HepG2 (cell line): ENCODE measurements around the gene NSD2.

Source experiments
- HOXA9 ChIP-seq: sonication (generic); formaldehyde crosslinking; IDR thresholded peaks from 2 replicates; pipeline ENCODE4 v1.8.1; 2022; ENCODE audit warnings: missing genetic modification reagents, mild to moderate bottlenecking, moderate library complexity, borderline replicate concordance
- ZNF263 ChIP-seq: sonication (generic); formaldehyde crosslinking; IDR thresholded peaks from 2 replicates; pipeline ENCODE4 v1.4.0; 2020; ENCODE audit warnings: missing genetic modification reagents
- ZNF547 ChIP-seq: sonication (generic); formaldehyde crosslinking; IDR thresholded peaks from 2 replicates; pipeline ENCODE4 v1.5.1; 2020; ENCODE audit warnings: mild to moderate bottlenecking, missing genetic modification reagents

- TF ChIP-seq ZNF547 (CRISPR knock-in tag) (no peak), HOXA9 (no peak), ZNF263 (CRISPR knock-in tag) (no peak)
Measured at GRCh38 chr4:1932736-1933135, 61.5 kb downstream of the NSD2 start.
